Activated T-cell treated with anti-CD3 and anti-CD28 coated beads, Interleukin-2, amount 50 U/mL, for 24 hours (primary cell): ENCODE data around the gene TPRKB.
"Not testable (repeated sequence)": the region's sequence is repeated elsewhere in the genome, so short reads cannot be mapped to it uniquely, and the experiment has no call there.

ENCODE experiments used
- DNase-seq: peaks from one replicate; pipeline ENCODE4 v3.0.0-alpha.2; 2020
- H3K27ac Mint-ChIP-seq: 2 replicates; pipeline ENCODE4 v1.8.0; 2020; ENCODE audit warnings: mild to moderate bottlenecking, mixed read lengths
- H3K27me3 Mint-ChIP-seq: 2 replicates; pipeline ENCODE4 v1.8.0; 2020; ENCODE audit warnings: mixed read lengths
- H3K36me3 Mint-ChIP-seq: 2 replicates; pipeline ENCODE4 v1.8.0; 2020; ENCODE audit warnings: low read depth, mixed read lengths
- H3K4me1 Mint-ChIP-seq: 2 replicates; pipeline ENCODE4 v1.8.0; 2020; ENCODE audit warnings: low read depth, mixed read lengths
- H3K4me3 Mint-ChIP-seq: 2 replicates; pipeline ENCODE4 v1.8.0; 2020; ENCODE audit warnings: mild to moderate bottlenecking, moderate library complexity, mixed read lengths
- H3K9me3 Mint-ChIP-seq: 2 replicates; pipeline ENCODE4 v1.8.0; 2020; ENCODE audit warnings: mixed read lengths

TPRKB gene

GRCh38 chr2:73717695-73718094 is 19.4 kb downstream of the TPRKB start:
- Mint-ChIP-seq H3K9me3 (peaks cover 12% of the 10 kb centered on the region), H3K27me3 (peaks cover 22% of the 10 kb centered on the region)
- H3K36me3 Mint-ChIP-seq, H3K4me3 Mint-ChIP-seq, DNase-seq, H3K27ac Mint-ChIP-seq, H3K4me1 Mint-ChIP-seq: not testable (repeated sequence)

- Mint-ChIP-seq H3K36me3 (peaks cover 3% of the 10 kb centered on the region), H3K9me3 (peaks cover 12% of the 10 kb centered on the region), H3K27me3 (peaks cover 26% of the 10 kb centered on the region), H3K27ac (no peak overlapping the region), H3K4me1 (no peaks in the 10 kb centered on the region), H3K4me3 (no peak overlapping the region)
- DNase-seq = no peak
These were observed 19.9 kb downstream of the TPRKB start for GRCh38 chr2:73717251-73717606.

- Mint-ChIP-seq H3K36me3 (peaks cover 3% of the 10 kb centered on the region), H3K4me3 (no peak overlapping the region), H3K27ac (no peak overlapping the region), H3K27me3 (peaks cover 26% of the 10 kb centered on the region), H3K4me1 (no peaks in the 10 kb centered on the region), H3K9me3 (peaks cover 12% of the 10 kb centered on the region)
- DNase-seq = no peak
These were observed 20.4 kb downstream of the TPRKB start for GRCh38 chr2:73716543-73717250.

GRCh38 chr2:73714091-73714490 is 23.1 kb downstream of the TPRKB start:
- Mint-ChIP-seq H3K27me3 (peaks cover 40% of the 10 kb centered on the region), H3K27ac (no peak overlapping the region), H3K9me3 (peaks cover 12% of the 10 kb centered on the region)

GRCh38 chr2:73708527-73708926 is 28.6 kb downstream of the TPRKB start:
- no peak for DNase-seq
- Mint-ChIP-seq H3K36me3 (no peaks in the 10 kb centered on the region), H3K27ac (no peak overlapping the region), H3K9me3 (peaks cover 1% of the 10 kb centered on the region), H3K4me3 (no peak overlapping the region), H3K27me3 (peaks cover 31% of the 10 kb centered on the region), H3K4me1 (no peaks in the 10 kb centered on the region)

More at GRCh38 chr2:73714091-73714490, 23.1 kb downstream of the TPRKB start:
- no peaks in the 10 kb centered on the region for H3K4me1 Mint-ChIP-seq
- no peak for DNase-seq
- H3K36me3 Mint-ChIP-seq = peaks cover 3% of the 10 kb centered on the region
- no peak overlapping the region for H3K4me3 Mint-ChIP-seq

- H3K9me3 Mint-ChIP-seq = no peaks in the 10 kb centered on the region
- H3K36me3 Mint-ChIP-seq = no peaks in the 10 kb centered on the region
- H3K27ac Mint-ChIP-seq = no peak overlapping the region
- H3K4me1 Mint-ChIP-seq = no peaks in the 10 kb centered on the region
- H3K27me3 Mint-ChIP-seq = peaks cover 26% of the 10 kb centered on the region
- no peak for DNase-seq
- no peak overlapping the region for H3K4me3 Mint-ChIP-seq
These were observed 29.5 kb downstream of the TPRKB start for GRCh38 chr2:73707636-73708035.

- H3K4me3 Mint-ChIP-seq = no peak overlapping the region
- no peaks in the 10 kb centered on the region for H3K4me1 Mint-ChIP-seq
- no peak for DNase-seq
- H3K27me3 Mint-ChIP-seq = peaks cover 22% of the 10 kb centered on the region
- no peak overlapping the region for H3K27ac Mint-ChIP-seq
- no peaks in the 10 kb centered on the region for H3K36me3 Mint-ChIP-seq
- no peaks in the 10 kb centered on the region for H3K9me3 Mint-ChIP-seq
These were observed 30.1 kb downstream of the TPRKB start for GRCh38 chr2:73707058-73707457.

- H3K36me3 Mint-ChIP-seq = no peaks in the 10 kb centered on the region
- DNase-seq = no peak
- no peaks in the 10 kb centered on the region for H3K9me3 Mint-ChIP-seq
- H3K4me3 Mint-ChIP-seq = no peak overlapping the region
- no peak overlapping the region for H3K27ac Mint-ChIP-seq
- H3K27me3 Mint-ChIP-seq = peaks cover 29% of the 10 kb centered on the region
- H3K4me1 Mint-ChIP-seq = no peaks in the 10 kb centered on the region
These were observed 32.1 kb downstream of the TPRKB start for GRCh38 chr2:73705091-73705490.

GRCh38 chr2:73704285-73704684 is 32.9 kb downstream of the TPRKB start:
- no peak for DNase-seq
- H3K27ac Mint-ChIP-seq = no peak overlapping the region
- no peaks in the 10 kb centered on the region for H3K36me3 Mint-ChIP-seq
- H3K27me3 Mint-ChIP-seq = peaks cover 23% of the 10 kb centered on the region
- H3K4me1 Mint-ChIP-seq = no peaks in the 10 kb centered on the region
- no peaks in the 10 kb centered on the region for H3K9me3 Mint-ChIP-seq
- no peak overlapping the region for H3K4me3 Mint-ChIP-seq

GRCh38 chr2:73703675-73704074 is 33.5 kb downstream of the TPRKB start:
- H3K27me3 Mint-ChIP-seq = peaks cover 23% of the 10 kb centered on the region
- no peak overlapping the region for H3K27ac Mint-ChIP-seq
- H3K36me3 Mint-ChIP-seq = no peaks in the 10 kb centered on the region
- no peaks in the 10 kb centered on the region for H3K9me3 Mint-ChIP-seq
- H3K4me1 Mint-ChIP-seq = no peaks in the 10 kb centered on the region
- DNase-seq = no peak
- no peak overlapping the region for H3K4me3 Mint-ChIP-seq

GRCh38 chr2:73702852-73703493 is 34.2 kb downstream of the TPRKB start:
- H3K9me3 Mint-ChIP-seq, H3K4me1 Mint-ChIP-seq, DNase-seq, H3K36me3 Mint-ChIP-seq, H3K27ac Mint-ChIP-seq, H3K4me3 Mint-ChIP-seq: not testable (repeated sequence)
- H3K27me3 Mint-ChIP-seq = peaks cover 23% of the 10 kb centered on the region

GRCh38 chr2:73701968-73702665 is 35.0 kb downstream of the TPRKB start:
- H3K9me3 Mint-ChIP-seq = peaks cover 5% of the 10 kb centered on the region
- peaks cover 23% of the 10 kb centered on the region for H3K27me3 Mint-ChIP-seq
- H3K4me3 Mint-ChIP-seq = no peak overlapping the region

GRCh38 chr2:73701448-73701765 is 35.7 kb downstream of the TPRKB start:
- not testable (repeated sequence) for H3K9me3 Mint-ChIP-seq, H3K36me3 Mint-ChIP-seq, DNase-seq, H3K4me1 Mint-ChIP-seq, H3K27ac Mint-ChIP-seq, H3K4me3 Mint-ChIP-seq
- H3K27me3 Mint-ChIP-seq = peaks cover 23% of the 10 kb centered on the region

More at GRCh38 chr2:73701968-73702665, 35.0 kb downstream of the TPRKB start:
- no peak for DNase-seq
- H3K27ac Mint-ChIP-seq = no peak overlapping the region
- no peaks in the 10 kb centered on the region for H3K36me3 Mint-ChIP-seq
- H3K4me1 Mint-ChIP-seq = no peaks in the 10 kb centered on the region

GRCh38 chr2:73700661-73701447 is 36.3 kb downstream of the TPRKB start:
- Mint-ChIP-seq H3K9me3 (peaks cover 5% of the 10 kb centered on the region), H3K36me3 (no peaks in the 10 kb centered on the region), H3K4me3 (no peak overlapping the region), H3K27me3 (peaks cover 23% of the 10 kb centered on the region), H3K27ac (no peak overlapping the region), H3K4me1 (no peaks in the 10 kb centered on the region)
- no peak for DNase-seq
